ENCODE measurements around the gene CMKLR1. TPM values are rescaled to one million over a fixed set of nuclear protein-coding genes. Genes with fewer than 3 reads are reported as not detected.

Gene CMKLR1
- total RNA-seq, 1 experiment from 2014 or later = 0.15 TPM

DNA sequence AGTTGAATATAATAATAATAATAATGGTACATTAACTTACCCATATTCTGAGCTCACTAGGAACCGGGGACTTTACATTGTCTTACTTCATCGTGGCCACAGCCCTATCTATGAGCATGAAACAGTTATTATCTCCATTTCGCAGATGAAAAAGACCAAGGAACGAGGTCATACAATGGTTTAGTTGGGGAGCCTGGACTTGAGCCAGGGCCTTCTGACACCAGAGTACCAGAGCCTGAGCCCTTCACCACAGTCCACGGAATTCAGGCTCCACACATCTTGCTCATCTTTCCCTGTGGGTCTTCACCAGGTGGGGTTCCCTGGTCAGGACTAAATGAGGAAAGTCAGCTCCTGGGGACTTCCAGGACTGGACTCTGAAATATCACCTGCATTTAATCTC, 31.3 kb upstream of the CMKLR1 start (continued):
- TF ChIP-seq, protein P1, sequence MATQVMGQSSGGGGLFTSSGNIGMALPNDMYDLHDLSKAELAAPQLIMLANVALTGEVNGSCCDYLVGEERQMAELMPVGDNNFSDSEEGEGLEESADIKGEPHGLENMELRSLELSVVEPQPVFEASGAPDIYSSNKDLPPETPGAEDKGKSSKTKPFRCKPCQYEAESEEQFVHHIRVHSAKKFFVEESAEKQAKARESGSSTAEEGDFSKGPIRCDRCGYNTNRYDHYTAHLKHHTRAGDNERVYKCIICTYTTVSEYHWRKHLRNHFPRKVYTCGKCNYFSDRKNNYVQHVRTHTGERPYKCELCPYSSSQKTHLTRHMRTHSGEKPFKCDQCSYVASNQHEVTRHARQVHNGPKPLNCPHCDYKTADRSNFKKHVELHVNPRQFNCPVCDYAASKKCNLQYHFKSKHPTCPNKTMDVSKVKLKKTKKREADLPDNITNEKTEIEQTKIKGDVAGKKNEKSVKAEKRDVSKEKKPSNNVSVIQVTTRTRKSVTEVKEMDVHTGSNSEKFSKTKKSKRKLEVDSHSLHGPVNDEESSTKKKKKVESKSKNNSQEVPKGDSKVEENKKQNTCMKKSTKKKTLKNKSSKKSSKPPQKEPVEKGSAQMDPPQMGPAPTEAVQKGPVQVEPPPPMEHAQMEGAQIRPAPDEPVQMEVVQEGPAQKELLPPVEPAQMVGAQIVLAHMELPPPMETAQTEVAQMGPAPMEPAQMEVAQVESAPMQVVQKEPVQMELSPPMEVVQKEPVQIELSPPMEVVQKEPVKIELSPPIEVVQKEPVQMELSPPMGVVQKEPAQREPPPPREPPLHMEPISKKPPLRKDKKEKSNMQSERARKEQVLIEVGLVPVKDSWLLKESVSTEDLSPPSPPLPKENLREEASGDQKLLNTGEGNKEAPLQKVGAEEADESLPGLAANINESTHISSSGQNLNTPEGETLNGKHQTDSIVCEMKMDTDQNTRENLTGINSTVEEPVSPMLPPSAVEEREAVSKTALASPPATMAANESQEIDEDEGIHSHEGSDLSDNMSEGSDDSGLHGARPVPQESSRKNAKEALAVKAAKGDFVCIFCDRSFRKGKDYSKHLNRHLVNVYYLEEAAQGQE (IDR thresholded peaks at IDR 0.05; ENCODE audit: low read depth) = no peak
- TF ChIP-seq SIN3A (IDR thresholded peaks at IDR 0.05; ENCODE audit: low read depth) = no peak

DNA sequence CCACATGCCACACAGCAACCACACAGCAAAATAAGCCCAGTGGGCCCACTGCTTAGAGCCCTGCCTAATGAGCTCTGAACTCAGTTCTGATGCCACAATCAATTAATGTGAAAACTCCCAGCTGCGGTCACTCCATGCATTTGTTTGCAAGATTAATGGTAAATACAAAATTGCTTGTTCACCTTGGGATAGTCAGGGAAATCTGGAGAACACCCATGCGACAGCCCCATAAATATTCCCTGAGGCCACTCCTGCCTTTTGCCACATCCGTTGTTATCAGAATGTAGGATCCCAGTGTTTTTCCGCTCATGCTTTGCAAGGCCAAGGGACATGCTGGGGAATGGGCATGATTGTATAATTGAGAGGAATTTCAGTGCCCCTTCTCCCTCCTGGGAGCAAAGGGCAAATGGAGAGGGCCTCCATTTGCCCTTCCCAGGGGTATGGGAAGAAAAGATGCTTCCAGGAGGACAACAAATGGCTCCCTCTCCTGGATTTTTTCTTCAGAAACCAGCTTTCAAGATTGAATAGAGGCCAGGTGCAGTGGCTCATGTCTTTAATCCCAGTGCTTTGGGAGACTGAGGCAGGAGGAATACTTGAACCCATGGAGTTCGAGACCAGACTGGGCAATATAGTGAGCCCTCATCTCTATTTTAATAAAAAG, 30.8 kb upstream of the CMKLR1 start:
- ChIA-PET CTCF (no interaction called here), RAD21 (ENCODE audit: low non-redundant PET in 1 of 2, low total read pairs in 2 of 2, uncharacterized antibody in 2 of 2, unreplicated experiment in 2 of 2) (no interaction called here), POLR2A (no interaction called here)
- no peak for DNase-seq (ENCODE audit: low read depth, low spot score)
- no peak overlapping the region for H3K4me3 ChIP-seq (replicated peaks in 1 of 2; ENCODE audit: low read depth in 1 of 2, low read length in 2 of 2)
- H4K20me1 ChIP-seq (ENCODE audit: insufficient read depth) = no peaks in the 10 kb centered on the region
- no TSS peak for BruUV-seq (replicated peaks)
- H3K27me3 ChIP-seq (ENCODE audit: insufficient read depth, low read length) = peaks cover 35% of the 10 kb centered on the region
- no peaks in the 10 kb centered on the region for H3K79me2 ChIP-seq (ENCODE audit: insufficient read depth, low read length)
- no peak overlapping the region for H2AFZ ChIP-seq (ENCODE audit: low read depth, low read length, poor library complexity, severe bottlenecking)
- no peaks in the 10 kb centered on the region for H3K9me2 ChIP-seq (ENCODE audit: insufficient read depth)
- TF ChIP-seq, protein P2, sequence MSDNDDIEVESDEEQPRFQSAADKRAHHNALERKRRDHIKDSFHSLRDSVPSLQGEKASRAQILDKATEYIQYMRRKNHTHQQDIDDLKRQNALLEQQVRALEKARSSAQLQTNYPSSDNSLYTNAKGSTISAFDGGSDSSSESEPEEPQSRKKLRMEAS (IDR thresholded peaks at IDR 0.05) = no peak
- TF ChIP-seq JUND (IDR thresholded peaks at IDR 0.05) = no peak
- TF ChIP-seq SRF (IDR thresholded peaks at IDR 0.05; ENCODE audit: low read depth) = no peak
- TF ChIP-seq ZNF274 (IDR thresholded peaks at IDR 0.05; ENCODE audit: low read depth, low read length) = no peak
- TF ChIP-seq SIN3A (IDR thresholded peaks at IDR 0.05; ENCODE audit: low read depth) = no peak
- TF ChIP-seq YY1 (IDR thresholded peaks at IDR 0.05; ENCODE audit: extremely low read depth, insufficient replicate concordance, low read depth, low read length) = no peak
- no peak for TF ChIP-seq CBX3 (IDR thresholded peaks at IDR 0.05; ENCODE audit: low read depth)
- TF ChIP-seq EZH2 (IDR thresholded peaks at IDR 0.05) = no peak
- TF ChIP-seq TCF7L2 (IDR thresholded peaks at IDR 0.05; ENCODE audit: borderline replicate concordance, extremely low read depth, insufficient read depth, insufficient read length) = no peak
- TF ChIP-seq, protein P3, sequence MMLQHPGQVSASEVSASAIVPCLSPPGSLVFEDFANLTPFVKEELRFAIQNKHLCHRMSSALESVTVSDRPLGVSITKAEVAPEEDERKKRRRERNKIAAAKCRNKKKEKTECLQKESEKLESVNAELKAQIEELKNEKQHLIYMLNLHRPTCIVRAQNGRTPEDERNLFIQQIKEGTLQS (IDR thresholded peaks at IDR 0.05) = no peak
- TF ChIP-seq POLR2A (IDR thresholded peaks at IDR 0.05; ENCODE audit: borderline replicate concordance, extremely low read depth, insufficient read depth, insufficient read length) = no peak
- no peak for TF ChIP-seq RAD21 (IDR thresholded peaks at IDR 0.05; ENCODE audit: low read depth)
- TF ChIP-seq, protein P1 (IDR thresholded peaks at IDR 0.05; ENCODE audit: low read depth) = no peak
- TF ChIP-seq CEBPB (IDR thresholded peaks at IDR 0.05; ENCODE audit: low read depth) = no peak
- TF ChIP-seq EGR1 (IDR thresholded peaks at IDR 0.05; ENCODE audit: low read depth) = no peak
- no peak for TF ChIP-seq SP1 (IDR thresholded peaks at IDR 0.05; ENCODE audit: low read depth)
- no peak for TF ChIP-seq ELF1 (IDR thresholded peaks at IDR 0.05; ENCODE audit: borderline replicate concordance, low read depth)
- intact Hi-C loops (cut with micrococcal nuclease) = no loop called here
- H3K4me2 ChIP-seq (ENCODE audit: low read length) = no peak overlapping the region
- H3K9ac ChIP-seq (ENCODE audit: low read length) = no peak overlapping the region
- H3K27ac ChIP-seq (ENCODE audit: low read depth, low read length) = no peak overlapping the region
- peaks cover 3 to 7% of the 10 kb centered on the region in 2 experiments; a peak in 1 of 4 replicates for H3K9me3 ChIP-seq (ENCODE audit: control insufficient read depth in 1 of 2, insufficient read depth in 1 of 2, low read depth in 1 of 2, low read length in 2 of 2)
- ATAC-seq = no peak
- H3K4me1 ChIP-seq (ENCODE audit: control insufficient read depth in 1 of 2, insufficient read depth in 2 of 2, low read length in 2 of 2) = no peaks in the 10 kb centered on the region
- H3K36me3 ChIP-seq (ENCODE audit: control insufficient read depth in 1 of 2, insufficient read depth in 2 of 2, low read length in 2 of 2) = no peaks in the 10 kb centered on the region
